Transverse colon (tissue), 4 donors: Measurements from ENCODE around the gene UNC80. TPM values are rescaled to one million over a fixed set of nuclear protein-coding genes. Genes with fewer than 3 reads are reported as not detected.

Source experiments
- DNase-seq: peaks from one replicate; pipeline ENCODE4 v3.0.0-alpha.2; 2019
- H3K27ac ChIP-seq, 4 donors: fragments of 200-600 bp; sonication (generic); 2 replicates each; pipeline ENCODE4 v1.5.1; 2016 to 2018; ENCODE audit warnings: inconsistent platforms in 4 of 4
- H3K27me3 ChIP-seq: fragments of 200-600 bp; sonication (generic); 2 replicates; pipeline ENCODE4 v1.5.1; 2017; ENCODE audit warnings: inconsistent platforms
- H3K36me3 ChIP-seq, 4 donors: fragments of 200-600 bp; sonication (generic); 2 replicates each; pipeline ENCODE4 v1.5.1; 2017 to 2019; ENCODE audit warnings: inconsistent platforms in 4 of 4
- H3K4me1 ChIP-seq, 4 donors: fragments of 200-600 bp; sonication (generic); 2 replicates each; pipeline ENCODE4 v1.5.1; 2017 to 2020; ENCODE audit warnings: inconsistent platforms in 4 of 4
- H3K4me3 ChIP-seq, 4 donors: fragments of 200-600 bp; sonication (generic); 1 replicate in 1 of 4; 2 replicates in 3 of 4; pipeline versions ENCODE4 v1.5.1 to v1.6.1; 2017 to 2019; ENCODE audit warnings: inconsistent platforms in 4 of 4
- H3K9me3 ChIP-seq, 2 donors: fragments of 200-600 bp; sonication (generic); 2 replicates each; pipeline ENCODE4 v1.5.1; 2017 to 2019; ENCODE audit warnings: inconsistent platforms in 2 of 2
- CTCF ChIP-seq, 5 experiments: fragments of 200-600 bp in 3 of 5; fragments of 450-650 bp in 2 of 5; sonication (generic) in 3 of 5; IDR thresholded peaks; 1 replicate in 2 of 5; 2 replicates in 3 of 5; pipeline ENCODE4 v1.5.1; 2016 to 2017; ENCODE audit warnings: antibody characterized with exemption in 5 of 5, inconsistent platforms in 3 of 5, mild to moderate bottlenecking in 2 of 5, moderate library complexity in 1 of 5
- EP300 ChIP-seq: sonication (generic); formaldehyde crosslinking; IDR thresholded peaks from one replicate; pipeline ENCODE4 v1.6.1; 2017; ENCODE audit warnings: antibody characterized with exemption, low read depth
- POLR2A ChIP-seq: fragments of 450-650 bp; IDR thresholded peaks from one replicate; pipeline ENCODE4 v1.6.1; 2016; ENCODE audit warnings: antibody characterized with exemption, mild to moderate bottlenecking, moderate library complexity
- POLR2AphosphoS5 ChIP-seq, 3 donors: sonication (generic); formaldehyde crosslinking; IDR thresholded peaks; one replicate each; pipeline ENCODE4 v1.6.1; 2016; ENCODE audit warnings: antibody characterized with exemption in 3 of 3
- WGBS, 2 donors: methylation state at CpG; one replicate each; pipeline ENCODE4 v1.1.5; 2018; ENCODE audit warnings: low coverage in 1 of 2; 5-methylcytosine and 5-hydroxymethylcytosine counted together
- in situ Hi-C, 4 donors: fragments of 200-750 bp; cut with MboI; loops; one replicate each; pipeline versions ENCODE4 v1.15.0 to v1.15.1; 2017; ENCODE audit warnings: low sequenced_read_pairs in 3 of 4, low pct_ligation_motif_present in 1 of 4, low pct_unique_long_range_greater_than_20kb in 1 of 4
- intact Hi-C: fragments of 100-400 bp; cut with DNase I; formaldehyde crosslinking; loops from one replicate; pipeline ENCODE4 v1.15.1; 2023; ENCODE audit warnings: low total_unique reads
- total RNA-seq, 4 donors: library from RNA; depleted of rRNA; stranded (reverse); fragments of >200 nt; gene quantifications; one replicate each; pipeline ENCODE4 v1.1.0, GENCODE V29; 2016

UNC80 gene
- total RNA-seq, 4 donors from 2014 or later: 0.14 to 0.75 (median 0.16) TPM; not detected in 1

GRCh38 chr2:209940936-209941335, 169.3 kb downstream of the UNC80 start:
- Histone ChIP-seq H3K9me3 (no peaks in the 10 kb centered on the region), H3K36me3 (no peaks in the 10 kb centered on the region), H3K27ac (no peak overlapping the region), H3K4me3 (no peak overlapping the region), H3K4me1 (no peaks in the 10 kb centered on the region), H3K27me3 (no peaks in the 10 kb centered on the region)
- WGBS, 2 donors: 75% methylated on average over 6 of the region's 6 CpGs; no CpG with 5 or more reads in 1 of the 2 donors
- intact Hi-C loops: no loop called here
- DNase-seq: no peak
- no peak for TF ChIP-seq POLR2A
- no peak for TF ChIP-seq POLR2AphosphoS5 (IDR thresholded peaks at IDR 0.05)
- TF ChIP-seq CTCF (IDR thresholded peaks at IDR 0.05): no peak
- TF ChIP-seq EP300: no peak
- in situ Hi-C loops: no loop called here

- TF ChIP-seq EP300 (no peak), CTCF (IDR thresholded peaks at IDR 0.05) (no peak), POLR2A (no peak), POLR2AphosphoS5 (IDR thresholded peaks at IDR 0.05) (no peak)
- H3K36me3 ChIP-seq: no peaks in the 10 kb centered on the region
- H3K27ac ChIP-seq: no peak overlapping the region
- in situ Hi-C loops (no loop called here), intact Hi-C loops (no loop called here)
- H3K27me3 ChIP-seq: no peaks in the 10 kb centered on the region
- no peak for DNase-seq
- no peak overlapping the region for H3K4me3 ChIP-seq
- no peaks in the 10 kb centered on the region for H3K4me1 ChIP-seq
- WGBS, 2 donors: 63 to 82% methylated on average over 2 of the region's 2 CpGs
- H3K9me3 ChIP-seq: no peaks in the 10 kb centered on the region
Measured at GRCh38 chr2:209942426-209942825, 170.8 kb downstream of the UNC80 start.

GRCh38 chr2:209942936-209943605, 171.4 kb downstream of the UNC80 start:
- no peak overlapping the region for H3K4me3 ChIP-seq
- H3K9me3 ChIP-seq: no peaks in the 10 kb centered on the region
- WGBS, 2 donors: 64 to 71% methylated on average over 5 of the region's 5 CpGs
- no peaks in the 10 kb centered on the region for H3K4me1 ChIP-seq
- DNase-seq: no peak
- no peak for TF ChIP-seq EP300
- TF ChIP-seq POLR2A: no peak
- TF ChIP-seq CTCF (IDR thresholded peaks at IDR 0.05): no peak
- no peak for TF ChIP-seq POLR2AphosphoS5 (IDR thresholded peaks at IDR 0.05)
- intact Hi-C loops: no loop called here
- H3K36me3 ChIP-seq: no peaks in the 10 kb centered on the region
- no peak overlapping the region for H3K27ac ChIP-seq
- in situ Hi-C loops: no loop called here
- no peaks in the 10 kb centered on the region for H3K27me3 ChIP-seq

GRCh38 chr2:209943776-209944175, 172.1 kb downstream of the UNC80 start:
- H3K27me3 ChIP-seq: no peaks in the 10 kb centered on the region
- no peak overlapping the region for H3K27ac ChIP-seq
- no peaks in the 10 kb centered on the region for H3K4me1 ChIP-seq
- intact Hi-C loops: no loop called here
- in situ Hi-C loops: no loop called here
- H3K4me3 ChIP-seq: no peak overlapping the region
- no peak for TF ChIP-seq CTCF (IDR thresholded peaks at IDR 0.05)
- TF ChIP-seq POLR2AphosphoS5 (IDR thresholded peaks at IDR 0.05): no peak
- no peak for TF ChIP-seq EP300
- TF ChIP-seq POLR2A: no peak
- H3K9me3 ChIP-seq: no peaks in the 10 kb centered on the region
- no peak for DNase-seq
- H3K36me3 ChIP-seq: no peaks in the 10 kb centered on the region
